AG04449 (cell line): ENCODE data around the gene MTARC2.
"Not testable (repeated sequence)": the region's sequence is repeated elsewhere in the genome, so short reads cannot be mapped to it uniquely, and the experiment has no call there.

Source experiments
- CTCF ChIA-PET: fragments of 350-600 bp; formaldehyde crosslinking; extraction: SDS; loops from one replicate; lab custom pipeline; 2021; ENCODE audit warnings: antibody characterized with exemption; lab: Yijun Ruan, JAX
- POLR2A ChIA-PET: fragments of 400-600, 350-600 bp; formaldehyde crosslinking; extraction: SDS; loops from one replicate; lab custom pipeline; 2020; ENCODE audit warnings: antibody characterized with exemption, inconsistent platforms; lab: Yijun Ruan, JAX
- DNase-seq: peaks from one replicate; pipeline ENCODE4 v3.0.0-alpha.2; 2010; ENCODE audit warnings: low read depth, low spot score
- H3K4me3 ChIP-seq: 2 replicates; pipeline ENCODE4 v1.5.1; 2011; ENCODE audit warnings: low read depth, mild to moderate bottlenecking, control low read depth, low read length
- CTCF ChIP-seq: IDR thresholded peaks from one replicate; pipeline ENCODE4 v1.5.1; 2011; ENCODE audit warnings: mild to moderate bottlenecking, moderate library complexity, low read length, control low read depth, inconsistent platforms; ENCODE audit not compliant: insufficient read depth; ENCODE audit errors: missing control alignments

Gene MTARC2

GRCh38 chr1:220727519-220727918 lies 20.6 kb upstream of the MTARC2 start:
- POLR2A ChIA-PET, result no interaction called here
- CTCF ChIA-PET, result interaction anchor here (1.5 kb wide), 1 partner anchor 48 kb away, joined by 7 read pairs; no protein-coding TSS in a partner anchor
- no peak for TF ChIP-seq CTCF
- H3K4me3 ChIP-seq, result no peak overlapping the region
- no peak for DNase-seq

GRCh38 chr1:220730486-220730885 lies 17.6 kb upstream of the MTARC2 start:
- H3K4me3 ChIP-seq, result no peak overlapping the region
- TF ChIP-seq CTCF, result no peak
- ChIA-PET POLR2A (no interaction called here), CTCF (no interaction called here)
- no peak for DNase-seq

- TF ChIP-seq CTCF, result no peak
- H3K4me3 ChIP-seq, result no peak overlapping the region
- ChIA-PET CTCF (interaction anchor here (1.0 to 1.8 kb wide), 3 partner anchors 9 to 543 kb away, joined by 3 to 16 read pairs (median 10); no protein-coding TSS in a partner anchor), POLR2A (no interaction called here)
- DNase-seq, result no peak
Measured at GRCh38 chr1:220732137-220732536, 16.0 kb upstream of the MTARC2 start.

GRCh38 chr1:220732621-220733020 lies 15.5 kb upstream of the MTARC2 start:
- H3K4me3 ChIP-seq, result no peak overlapping the region
- POLR2A ChIA-PET, result no interaction called here
- DNase-seq, result no peak
- CTCF ChIA-PET, result interaction anchor here (0.8 to 3.2 kb wide), 24 partner anchors 9 to 518 kb away, joined by 3 to 42 read pairs (median 7); partner anchors contain the start of genes MTARC1 and MTARC2
- no peak for TF ChIP-seq CTCF

GRCh38 chr1:220733086-220733601 lies 15.0 kb upstream of the MTARC2 start:
- H3K4me3 ChIP-seq, result no peak overlapping the region
- ChIA-PET POLR2A (no interaction called here), CTCF (interaction anchor here (0.6 to 3.2 kb wide), 35 partner anchors 9 to 519 kb away, joined by 3 to 42 read pairs (median 4); partner anchors contain the start of genes MTARC1 and MTARC2)
- peak; percentile 56 for DNase-seq
- peak; percentile 71 for TF ChIP-seq CTCF

- peak; percentile 46 for DNase-seq
- ChIA-PET POLR2A (interaction anchor here (0.6 kb wide), 1 partner anchor 89 kb away, joined by 3 read pairs; no protein-coding TSS in a partner anchor), CTCF (interaction anchor here (0.8 to 3.2 kb wide), 15 partner anchors 9 to 520 kb away, joined by 3 to 42 read pairs (median 7); partner anchors contain the start of gene MTARC2)
- no peak for TF ChIP-seq CTCF
- H3K4me3 ChIP-seq, result no peak overlapping the region
Measured at GRCh38 chr1:220734571-220735326, 13.4 kb upstream of the MTARC2 start.

- CTCF ChIA-PET, DNase-seq, H3K4me3 ChIP-seq, POLR2A ChIA-PET: not testable (repeated sequence)
Measured at GRCh38 chr1:220736283-220736682, 11.8 kb upstream of the MTARC2 start.
